Fibroblast of skin of left biceps (primary cell): ENCODE data around the gene ZNF398.
"Not testable (repeated sequence)": the region's sequence is repeated elsewhere in the genome, so short reads cannot be mapped to it uniquely, and the experiment has no call there.

Experiments
- DNase-seq, 2 experiments: peaks; one replicate each; pipeline ENCODE4 v3.0.0-alpha.2; 2013; ENCODE audit warnings: low read depth in 2 of 2

ZNF398 gene

DNA sequence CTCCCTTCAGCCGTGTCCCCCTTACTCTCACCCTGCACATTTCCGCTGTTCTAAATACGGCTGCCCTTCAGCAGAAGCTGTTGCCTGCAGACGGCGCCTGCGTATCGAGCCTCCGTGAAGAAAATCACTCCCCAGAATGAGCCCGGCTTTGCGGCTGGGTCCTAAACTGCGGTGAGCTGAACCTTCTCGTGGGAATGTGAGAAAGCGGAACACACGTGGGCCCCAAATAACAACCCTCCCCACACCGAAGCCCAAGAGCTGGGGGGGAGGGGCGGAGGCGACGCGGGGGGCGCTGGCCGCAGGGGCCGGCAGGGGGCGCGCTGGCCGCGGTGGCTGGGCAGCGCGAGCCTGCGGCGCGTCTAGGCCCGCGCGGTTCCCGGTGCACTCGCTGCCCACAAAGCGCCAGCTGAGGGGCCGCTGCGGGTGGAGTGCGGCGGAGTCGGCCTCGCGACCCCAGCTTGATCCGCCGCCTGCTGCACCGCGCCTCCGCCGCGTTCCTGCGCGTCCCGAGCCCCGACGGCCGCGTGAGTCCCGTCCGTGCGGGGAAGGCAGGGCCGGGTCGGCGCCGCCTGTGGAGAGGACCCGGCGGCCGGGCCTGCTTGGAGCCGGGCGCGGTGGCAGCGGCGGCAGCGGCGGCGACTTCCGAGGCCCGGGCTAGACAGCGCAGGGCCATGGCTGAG is at the start of gene ZNF398:
ZNF398 (plus strand) TSS at position 382 of the 680 bp plus-strand sequence; CDS start at position 672, 290 bp downstream.
- peak; percentile 36 to 49 for DNase-seq

- no peak for DNase-seq
These were observed 48.2 kb upstream of the ZNF398 start for GRCh38 chr7:149099058-149099457.

DNA sequence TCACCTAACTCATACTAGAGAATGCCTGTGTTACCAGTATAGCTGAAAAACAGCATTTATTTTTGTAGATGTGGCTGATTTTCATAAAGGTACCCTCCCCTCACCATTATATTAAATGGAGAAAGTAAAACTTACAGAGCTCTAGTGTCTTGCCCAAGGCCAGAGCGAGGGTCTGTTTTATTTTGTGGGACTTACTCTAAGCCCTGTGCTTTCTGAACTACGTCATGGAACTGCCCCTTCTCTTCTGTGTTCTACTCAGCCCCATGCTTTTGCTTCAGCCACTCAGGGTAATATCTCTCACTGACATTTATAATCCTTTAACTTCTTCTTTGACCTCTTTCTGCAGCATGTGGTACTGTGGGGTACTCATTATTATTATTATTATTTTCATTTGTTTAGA is 46.4 kb upstream of the ZNF398 start:
- no peak for DNase-seq

- no peak for DNase-seq
These were observed 44.6 kb upstream of the ZNF398 start for GRCh38 chr7:149102666-149103065.

DNA sequence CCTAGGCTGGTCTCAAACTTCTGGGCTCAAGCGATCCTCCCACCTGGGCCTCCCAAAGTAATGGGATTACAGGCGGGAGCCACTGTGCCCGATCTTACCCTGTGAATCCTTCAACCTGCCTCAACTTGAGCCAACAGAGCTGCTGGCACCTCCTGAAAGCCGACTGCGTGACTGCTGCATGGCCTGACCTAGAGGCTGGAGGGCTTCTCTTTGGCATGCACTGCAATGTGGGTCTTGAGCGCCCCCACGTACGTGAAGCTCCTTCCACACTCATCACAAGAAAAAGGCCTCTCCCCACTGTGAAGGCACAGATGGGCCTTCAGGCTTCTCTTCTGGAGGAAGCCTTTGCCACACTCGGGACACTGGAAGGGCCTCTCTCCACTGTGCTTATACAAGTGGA is 43.8 kb upstream of the ZNF398 start:
- no peak for DNase-seq

GRCh38 chr7:149104214-149104613 is 43.0 kb upstream of the ZNF398 start:
- no peak for DNase-seq

DNA sequence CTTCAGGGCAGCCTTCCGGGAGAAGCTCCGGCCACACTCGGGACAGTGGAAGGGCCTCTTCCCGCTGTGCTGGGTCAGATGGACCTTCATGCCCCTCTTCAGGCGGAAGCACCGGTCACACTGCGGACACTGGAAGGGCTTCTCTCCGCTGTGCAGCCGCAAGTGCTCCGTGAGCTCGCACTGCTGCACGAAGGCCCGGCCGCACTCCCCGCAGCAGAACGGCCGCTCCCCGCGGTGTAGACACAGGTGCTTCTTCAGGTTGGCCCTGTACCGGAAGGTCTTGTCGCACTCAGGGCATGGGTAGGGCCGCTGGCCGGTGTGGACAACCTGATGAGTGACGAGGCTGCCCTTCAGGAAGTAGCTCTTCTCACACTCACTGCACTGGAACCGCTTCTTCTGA is 42.5 kb upstream of the ZNF398 start:
- DNase-seq: no peak

DNA sequence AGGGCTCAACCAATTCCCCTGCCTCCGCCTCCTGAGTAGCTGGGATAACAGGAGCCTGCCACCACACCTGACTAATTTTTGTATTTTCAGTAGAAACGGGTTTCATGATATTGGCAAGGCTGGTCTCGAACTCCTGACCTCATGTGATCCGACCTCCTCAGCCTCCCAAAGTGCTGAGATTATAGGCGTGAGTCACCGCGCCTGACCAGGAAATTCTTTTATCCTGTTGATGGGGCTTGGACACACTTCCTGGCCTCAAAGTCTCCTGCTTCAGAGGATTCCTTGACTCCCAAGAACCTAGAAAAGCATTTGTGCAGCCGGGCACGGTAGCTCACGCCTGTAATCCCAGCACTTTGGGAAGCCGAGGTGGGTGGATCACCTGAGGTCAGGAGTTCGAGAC is 37.3 kb upstream of the ZNF398 start:
- no peak for DNase-seq

DNA sequence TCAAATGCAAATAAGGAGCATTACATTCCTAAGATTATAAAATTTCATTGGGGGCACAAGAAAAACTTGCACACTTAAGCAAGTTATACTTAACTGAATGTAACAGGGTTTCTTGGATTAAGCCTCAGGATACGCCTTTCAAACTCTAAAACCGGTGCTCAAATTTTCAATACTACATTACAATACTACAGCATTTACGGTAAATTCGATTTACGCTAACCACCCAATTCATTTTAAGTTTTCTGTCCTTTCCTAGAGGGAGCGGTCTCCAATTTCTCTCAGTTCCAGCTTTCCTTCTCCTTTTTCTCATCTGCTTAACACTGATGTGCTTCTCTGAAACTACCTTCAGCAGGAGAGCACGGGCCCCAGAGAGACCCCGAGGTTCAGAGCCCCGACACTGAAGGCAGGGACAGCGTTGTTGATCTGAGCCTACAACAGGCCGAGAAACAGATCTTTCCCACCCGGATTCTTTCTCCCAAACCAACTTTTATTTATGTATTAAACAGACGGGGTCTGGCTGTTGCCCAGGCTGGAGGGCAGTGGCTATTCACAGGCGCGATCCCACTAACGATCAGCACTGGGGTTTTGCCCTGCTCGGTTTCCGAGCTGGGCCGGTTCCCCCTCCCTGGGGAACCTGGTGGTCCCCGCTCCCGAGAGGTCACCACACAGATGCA is 21.9 kb upstream of the ZNF398 start:
- no peak for DNase-seq

DNA sequence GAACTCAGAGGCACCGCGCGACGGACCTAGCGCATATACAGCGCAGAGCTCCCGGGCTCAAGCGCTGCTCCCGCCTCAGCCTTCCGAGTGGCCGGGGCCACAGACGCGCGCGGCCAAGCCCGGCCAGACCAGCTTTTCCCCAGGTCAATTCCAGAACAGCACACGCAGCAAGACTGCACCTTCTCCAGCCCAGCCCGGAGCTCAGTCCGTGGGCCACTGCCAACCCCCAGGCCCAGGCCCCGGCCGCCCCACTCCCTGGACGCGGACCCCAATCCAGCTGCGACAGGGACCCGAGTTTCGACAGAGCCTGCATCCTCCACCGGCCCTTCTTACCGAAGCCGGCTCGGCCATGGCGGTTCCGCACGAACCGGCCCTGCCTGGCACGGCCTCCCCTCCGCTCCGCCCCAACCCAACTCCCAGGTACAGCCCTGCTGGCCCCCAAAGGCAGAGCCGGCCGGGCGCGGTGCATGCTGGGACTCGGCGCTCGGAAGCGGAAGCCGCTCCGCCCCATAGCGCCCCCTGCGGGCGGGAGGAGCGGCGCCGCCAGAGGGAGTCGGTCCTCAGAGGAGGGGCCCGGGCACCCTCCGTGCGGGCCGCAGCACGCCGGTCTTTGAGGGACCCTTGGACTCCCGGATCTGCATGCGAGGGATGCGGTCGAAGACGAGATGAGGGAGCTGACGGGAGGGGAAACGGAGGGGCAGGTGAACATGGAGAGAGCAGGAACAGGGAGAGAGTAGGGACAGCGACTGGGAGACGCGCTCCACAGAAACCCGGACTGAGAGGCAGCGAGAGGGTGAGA is 21.2 kb upstream of the ZNF398 start, which contains the start of gene ZNF425:
ZNF425 (minus strand) TSS at position 462 of the 799 bp plus-strand sequence; CDS start at position 351, 111 bp downstream.
- peak; percentile 76 to 77 for DNase-seq

GRCh38 chr7:149126662-149127266 is 20.5 kb upstream of the ZNF398 start:
- no peak for DNase-seq

GRCh38 chr7:149130572-149131198 is 16.6 kb upstream of the ZNF398 start:
- DNase-seq: no peak

- DNase-seq: no peak
These were observed 14.1 kb upstream of the ZNF398 start for GRCh38 chr7:149133028-149133710.

DNA sequence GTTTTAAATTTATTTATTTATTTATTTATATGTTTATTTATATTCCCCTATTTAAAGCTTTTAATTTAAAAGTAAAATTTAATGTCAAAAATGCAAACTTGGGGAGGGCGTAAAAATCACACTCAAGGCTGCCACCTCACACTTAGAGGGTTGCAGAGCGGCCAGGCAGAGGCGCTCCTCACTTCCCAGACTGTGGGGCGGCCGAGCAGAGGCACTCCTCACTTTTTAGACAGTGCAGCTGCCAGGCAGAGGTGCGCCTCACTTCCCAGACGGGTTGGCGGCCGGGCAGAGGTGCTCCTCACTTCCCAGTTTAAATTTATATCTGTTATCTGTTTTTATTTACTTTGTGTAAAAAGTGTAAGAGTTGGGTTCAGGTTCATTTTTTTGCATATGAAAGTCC is 11.1 kb upstream of the ZNF398 start:
- no peak for DNase-seq

GRCh38 chr7:149140831-149141230 is 6.4 kb upstream of the ZNF398 start:
- DNase-seq: no peak

DNA sequence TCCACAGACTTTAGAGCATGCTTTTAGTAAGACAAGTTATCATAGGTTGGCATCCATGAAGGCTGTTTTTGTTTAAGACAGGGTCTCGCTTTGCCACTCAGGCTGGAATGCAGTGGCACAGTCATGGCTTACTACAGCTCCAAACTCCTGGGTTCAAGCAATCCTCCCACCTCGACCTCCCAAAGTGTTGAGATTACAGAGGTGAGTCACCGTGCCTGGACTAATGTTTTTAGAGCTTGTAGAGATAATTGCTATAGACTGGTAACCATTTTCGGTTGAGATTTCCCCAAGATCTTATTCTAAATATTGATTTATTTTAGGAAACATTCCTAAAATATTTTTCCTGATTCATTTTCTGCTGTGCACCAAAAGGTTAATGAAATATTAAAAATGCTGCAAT is 5.4 kb upstream of the ZNF398 start:
- no peak for DNase-seq

DNA sequence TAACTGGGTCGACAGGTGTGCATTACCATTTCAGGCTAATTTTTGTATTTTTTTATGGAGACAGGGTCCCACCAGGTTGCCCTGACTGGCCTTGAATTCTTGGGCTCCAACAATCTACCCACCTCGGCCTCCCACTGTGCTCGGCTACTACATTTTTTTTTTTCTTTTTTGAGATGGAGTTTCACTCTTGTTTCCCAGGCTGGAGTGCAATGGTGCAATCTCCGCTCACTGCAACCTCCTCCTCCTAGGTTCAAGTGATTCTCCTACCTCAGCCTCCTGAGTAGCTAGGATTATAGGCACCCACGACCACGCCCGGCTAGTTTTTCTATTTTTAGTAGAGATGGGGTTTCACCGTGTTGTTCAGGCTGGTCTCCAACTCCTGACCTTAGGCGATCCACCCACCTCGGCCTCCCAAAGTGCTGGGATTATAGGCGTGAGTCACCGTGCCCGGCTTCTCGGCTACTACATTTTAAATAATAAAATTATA is 2.8 kb upstream of the ZNF398 start:
- DNase-seq: not testable (repeated sequence)

- no peak for DNase-seq
These were observed 2.0 kb upstream of the ZNF398 start for GRCh38 chr7:149145031-149145845.

DNA sequence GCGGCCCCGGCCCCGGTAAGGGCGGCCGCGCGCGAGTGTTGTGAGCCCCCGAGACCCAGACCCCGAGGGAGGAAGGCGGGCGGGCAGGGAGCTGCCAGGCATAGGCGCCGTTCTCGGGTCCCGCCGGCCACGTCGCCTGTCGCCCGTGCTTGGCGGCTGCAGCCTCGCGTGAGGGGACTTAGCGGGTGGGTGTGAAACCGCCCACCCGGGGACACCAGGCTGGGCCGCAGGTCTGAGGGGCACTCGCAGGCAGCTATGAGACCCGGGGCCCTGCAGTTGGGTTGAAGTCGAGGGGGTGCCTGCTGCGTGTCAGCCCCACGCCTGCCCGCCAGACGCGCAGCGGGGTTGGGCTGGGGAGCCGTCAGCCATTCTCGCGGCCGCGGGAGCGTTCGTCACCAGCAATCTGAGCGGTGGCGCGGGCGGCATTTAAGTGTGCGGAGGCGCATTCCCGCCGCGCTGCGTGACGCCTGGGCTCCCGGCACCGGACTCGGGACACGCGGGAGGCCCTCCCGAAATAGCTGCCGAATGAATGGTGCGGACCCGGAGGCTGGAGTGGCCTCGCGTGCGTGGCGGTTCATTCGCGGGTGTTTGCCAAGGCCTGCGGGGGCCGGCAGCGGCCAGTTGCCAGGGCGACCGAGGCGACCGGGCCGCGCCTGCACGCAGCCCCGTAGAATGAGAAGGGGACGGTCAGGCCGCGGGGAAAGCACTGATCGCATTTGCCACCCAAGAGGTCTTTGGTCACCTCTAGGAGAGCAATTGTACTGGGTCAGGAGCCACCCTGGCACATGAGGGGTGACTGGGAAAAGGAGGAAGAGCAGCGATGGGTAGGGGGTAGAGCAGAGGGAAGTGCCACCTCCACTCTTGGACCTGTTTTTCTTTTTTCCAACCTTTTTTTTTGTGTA is 750 bp downstream of the ZNF398 start:
- DNase-seq: no peak
